Psoas muscle (tissue), 8 donors: ENCODE measurements around the gene RABL6. TPM values are rescaled to one million over a fixed set of nuclear protein-coding genes. Genes with fewer than 3 reads are reported as not detected.
"Not testable (repeated sequence)": the region's sequence is repeated elsewhere in the genome, so short reads cannot be mapped to it uniquely, and the experiment has no call there.

ENCODE experiments used
- ATAC-seq, 4 donors: fragments of 200-7000 bp; cut with Tn5 transposase; one replicate each; pipeline ENCODE4 v1.9.1; 2020; ENCODE audit warnings: moderate library complexity in 3 of 4, mild to moderate bottlenecking in 2 of 4
- DNase-seq, 2 donors: peaks; one replicate each; pipeline ENCODE4 v3.0.0-alpha.2; 2020
- H3K27ac ChIP-seq: fragments of 200-600 bp; one replicate; pipeline ENCODE4 v1.8.0; 2022
- H3K27me3 ChIP-seq, 3 donors: fragments of 200-600 bp in 1 of 3; one replicate each; pipeline versions ENCODE4 v1.6.1 to v1.8.0; 2013 to 2022; ENCODE audit warnings: low read length in 2 of 3, mild to moderate bottlenecking in 2 of 3, moderate library complexity in 1 of 3; ENCODE audit not compliant: insufficient read depth in 3 of 3
- H3K36me3 ChIP-seq, 2 donors: fragments of 200-600 bp in 1 of 2; one replicate each; pipeline versions ENCODE4 v1.6.1 to v1.8.0; 2013 to 2022; ENCODE audit warnings: low read depth in 1 of 2, mild to moderate bottlenecking in 1 of 2, moderate library complexity in 1 of 2; ENCODE audit not compliant: insufficient read depth in 1 of 2
- H3K4me1 ChIP-seq: fragments of 200-600 bp; one replicate; pipeline ENCODE4 v1.8.0; 2022
- H3K4me3 ChIP-seq: fragments of 200-600 bp; one replicate; pipeline ENCODE4 v1.8.0; 2022; ENCODE audit warnings: mild to moderate bottlenecking
- H3K9me3 ChIP-seq: fragments of 200-600 bp; one replicate; pipeline ENCODE4 v1.8.0; 2022
- CTCF ChIP-seq: fragments of 200-600 bp; IDR thresholded peaks from one replicate; pipeline ENCODE4 v1.8.0; 2022; ENCODE audit warnings: antibody characterized with exemption
- WGBS, 3 donors: extraction: QIAGEN DNeasy Blood & Tissue Kit; methylation state at CpG; one replicate each; pipeline versions ENCODE4 v1.1.6 to v1.1.7; 2013; 5-methylcytosine and 5-hydroxymethylcytosine counted together
- intact Hi-C, 2 donors: fragments of 100-400 bp; cut with DNase I; formaldehyde crosslinking; loops; one replicate each; pipeline versions ENCODE4 v1.11.0 to v1.14.2; 2022
- polyA plus RNA-seq, 3 donors: library from polyadenylated mRNA; stranded (reverse); fragments of 200-250 nt; gene quantifications; one replicate each; pipeline ENCODE4 v1.2.3, GENCODE V29; 2013
- total RNA-seq, 4 donors: library from RNA; stranded (reverse); fragmentation: NEBNext Ultra II Directional in 2 of 4; extraction: Animal tissue kit (Norgen Biotek cat#: 25700) in 2 of 4; gene quantifications; one replicate each; pipeline versions ENCODE4 v1.2.1 to v1.2.4, GENCODE V29; 2021 to 2023
- donor health status: healthy with polysubstance abuse.
- donor health status: DM: no; HTN: no; CAD: no; lungs with moderate emphysema.
- donor health status: Bipolar disorder and iron deficiency.
- donor health status: healthy.
- donor health status: DM: yes; HTN: yes; CAD: no.
- donor health status: DM: no; HTN: no; CAD: no.
- donor health status: DM: no; HTN: no; CAD: no.
- donor health status: DM: yes; HTN: yes; CAD: no.

The RABL6 gene
- total and polyA plus RNA-seq, 7 donors, result 73.0 to 90.5 (median 82.5) TPM

GRCh38 chr9:136876476-136876875, 68.7 kb downstream of the RABL6 start:
- H3K36me3 ChIP-seq, result no peaks in the 10 kb centered on the region
- H3K9me3 ChIP-seq, result no peaks in the 10 kb centered on the region
- H3K4me1 ChIP-seq, result no peaks in the 10 kb centered on the region
- no peak overlapping the region for H3K4me3 ChIP-seq
- no peaks in the 10 kb centered on the region for H3K27me3 ChIP-seq
- DNase-seq, result no peak
- 79 to 86% (median 85%) methylated on average over 5 of the region's 5 CpGs for WGBS, 3 donors
- intact Hi-C loops, result no loop called here
- no peak for TF ChIP-seq CTCF
- ATAC-seq, result no peak
- H3K27ac ChIP-seq, result no peak overlapping the region

DNA sequence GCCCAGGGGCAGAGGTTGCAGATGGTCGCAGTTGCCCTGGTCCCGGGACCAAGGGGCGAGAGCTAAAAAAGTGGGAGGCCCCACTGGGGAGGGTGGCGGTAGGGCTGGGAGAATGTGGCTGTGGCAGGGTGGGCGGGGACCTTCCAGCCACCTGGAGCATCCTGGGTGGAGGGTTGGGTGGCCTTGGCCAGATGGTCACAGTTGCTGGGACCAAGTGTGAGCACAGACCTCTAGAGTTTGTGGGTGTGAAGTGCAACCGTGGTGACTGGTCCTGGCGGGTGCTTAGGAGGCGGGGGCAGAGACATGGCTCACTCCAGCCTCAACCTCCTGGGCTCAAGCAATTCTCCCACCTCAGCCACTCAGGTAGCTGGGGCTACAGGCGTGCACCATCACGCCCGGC, 72.9 kb downstream of the RABL6 start:
- intact Hi-C loops, result no loop called here
- ATAC-seq, result no peak
- TF ChIP-seq CTCF, result no peak
- Histone ChIP-seq H3K27me3 (no peaks in the 10 kb centered on the region), H3K9me3 (no peaks in the 10 kb centered on the region), H3K4me1 (peaks cover 8% of the 10 kb centered on the region), H3K36me3 (no peaks in the 10 kb centered on the region), H3K4me3 (no peak overlapping the region), H3K27ac (no peak overlapping the region)
- DNase-seq, result no peak
- WGBS, 3 donors, result 78 to 80% (median 80%) methylated on average over 9 to 11 of the region's 11 CpGs

DNA sequence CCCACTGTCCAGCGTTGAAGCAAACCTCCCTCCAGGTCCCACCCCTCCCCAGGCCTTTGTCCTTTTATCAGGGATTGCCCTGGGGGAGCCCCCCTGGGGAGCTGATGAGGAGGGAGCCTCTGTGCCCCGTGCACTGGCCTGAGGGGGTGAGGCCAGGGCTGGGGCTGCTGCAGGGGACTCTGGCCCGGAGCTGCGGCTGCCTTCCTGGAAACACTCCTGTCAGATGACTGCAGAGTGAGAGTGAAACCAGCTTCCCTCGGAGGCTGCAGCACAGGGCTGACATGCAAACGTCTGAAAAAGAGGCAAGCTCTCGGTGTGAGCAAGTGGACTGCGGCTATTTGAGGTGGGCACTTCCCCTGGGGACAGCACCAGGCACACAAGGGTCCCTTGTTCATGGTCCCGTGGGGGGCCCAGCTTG, 74.0 kb downstream of the RABL6 start:
- Histone ChIP-seq H3K4me1 (peaks cover 11% of the 10 kb centered on the region), H3K4me3 (no peak overlapping the region), H3K36me3 (no peaks in the 10 kb centered on the region), H3K9me3 (no peaks in the 10 kb centered on the region), H3K27me3 (no peaks in the 10 kb centered on the region), H3K27ac (no peak overlapping the region)
- DNase-seq (no peak), ATAC-seq (no peak)
- 27 to 38% (median 30%) methylated on average over 9 of the region's 9 CpGs for WGBS, 3 donors
- TF ChIP-seq CTCF, result no peak
- intact Hi-C loops, result no loop called here

GRCh38 chr9:136882109-136882946, 74.6 kb downstream of the RABL6 start:
- Histone ChIP-seq H3K27me3 (no peaks in the 10 kb centered on the region), H3K27ac (peak overlapping the region; percentile 41), H3K4me1 (peaks cover 13% of the 10 kb centered on the region), H3K36me3 (no peaks in the 10 kb centered on the region), H3K9me3 (no peaks in the 10 kb centered on the region), H3K4me3 (peak overlapping the region; percentile 36)
- 37 to 51% (median 39%) methylated on average over 15 to 19 of the region's 19 CpGs for WGBS, 3 donors
- ATAC-seq (peak in 3 of 4 donors; percentile 30 to 68 (median 33)), DNase-seq (peak; percentile 73 to 82)
- intact Hi-C loops, result no loop called here
- no peak for TF ChIP-seq CTCF

DNA sequence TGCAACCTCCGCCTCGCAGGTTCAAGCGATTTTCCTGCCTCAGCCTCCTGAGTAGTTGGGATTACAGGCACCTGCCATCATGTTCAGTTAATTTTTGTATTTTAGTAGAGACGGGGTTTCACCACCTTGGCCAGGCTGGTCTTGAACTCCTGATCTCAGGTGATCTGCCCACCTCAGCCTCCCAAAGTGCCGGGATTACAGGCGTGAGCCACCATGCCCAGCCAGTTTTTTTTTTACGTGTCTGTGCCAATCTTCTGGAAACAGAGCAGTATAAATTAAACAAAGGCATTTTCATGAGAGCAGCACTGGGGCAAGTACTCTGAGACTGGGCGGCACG, 75.2 kb downstream of the RABL6 start:
- peak overlapping the region; percentile 41 for H3K27ac ChIP-seq
- H3K4me3 ChIP-seq, H3K27me3 ChIP-seq, H3K9me3 ChIP-seq, DNase-seq, intact Hi-C loops, ATAC-seq, H3K36me3 ChIP-seq: not testable (repeated sequence)
- peaks cover 19% of the 10 kb centered on the region for H3K4me1 ChIP-seq
- WGBS, 3 donors, result 74 to 91% (median 75%) methylated on average over 9 of the region's 9 CpGs

DNA sequence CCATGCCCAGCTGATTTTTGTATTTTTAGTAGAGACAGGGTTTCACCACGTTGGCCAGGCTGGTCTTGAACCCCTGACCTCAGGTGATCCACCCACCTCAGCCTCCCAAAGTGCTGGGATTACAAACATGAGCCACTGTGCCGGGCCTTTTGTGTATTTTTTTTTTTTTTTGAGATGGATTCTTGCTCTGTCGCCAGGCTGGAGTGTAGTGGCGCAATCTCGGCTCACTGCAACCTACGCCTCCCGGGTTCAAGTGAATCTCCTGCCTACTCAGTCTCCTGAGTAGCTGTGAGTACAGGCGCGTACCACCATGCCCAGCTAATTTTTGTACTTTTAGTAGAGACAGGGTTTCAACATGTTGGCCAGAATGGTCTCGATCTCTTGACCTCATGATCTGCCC, 75.9 kb downstream of the RABL6 start:
- WGBS, 3 donors, result 85 to 88% (median 88%) methylated on average over 10 of the region's 10 CpGs
- intact Hi-C loops, H3K27me3 ChIP-seq, H3K9me3 ChIP-seq, H3K27ac ChIP-seq, H3K36me3 ChIP-seq, H3K4me3 ChIP-seq, DNase-seq, ATAC-seq: not testable (repeated sequence)
- H3K4me1 ChIP-seq, result peaks cover 20% of the 10 kb centered on the region
